HL-60/S4 (cell line): Measurements from ENCODE around the gene CCND2.
"Not testable (repeated sequence)": the region's sequence is repeated elsewhere in the genome, so short reads cannot be mapped to it uniquely, and the experiment has no call there.

Source experiments
- in situ Hi-C: fragments of 300-500 bp; cut with MboI; formaldehyde crosslinking; loops from 2 replicates; pipeline ENCODE4 v1.14.3; 2022; ENCODE audit warnings: low sequenced_read_pairs

The CCND2 gene

DNA sequence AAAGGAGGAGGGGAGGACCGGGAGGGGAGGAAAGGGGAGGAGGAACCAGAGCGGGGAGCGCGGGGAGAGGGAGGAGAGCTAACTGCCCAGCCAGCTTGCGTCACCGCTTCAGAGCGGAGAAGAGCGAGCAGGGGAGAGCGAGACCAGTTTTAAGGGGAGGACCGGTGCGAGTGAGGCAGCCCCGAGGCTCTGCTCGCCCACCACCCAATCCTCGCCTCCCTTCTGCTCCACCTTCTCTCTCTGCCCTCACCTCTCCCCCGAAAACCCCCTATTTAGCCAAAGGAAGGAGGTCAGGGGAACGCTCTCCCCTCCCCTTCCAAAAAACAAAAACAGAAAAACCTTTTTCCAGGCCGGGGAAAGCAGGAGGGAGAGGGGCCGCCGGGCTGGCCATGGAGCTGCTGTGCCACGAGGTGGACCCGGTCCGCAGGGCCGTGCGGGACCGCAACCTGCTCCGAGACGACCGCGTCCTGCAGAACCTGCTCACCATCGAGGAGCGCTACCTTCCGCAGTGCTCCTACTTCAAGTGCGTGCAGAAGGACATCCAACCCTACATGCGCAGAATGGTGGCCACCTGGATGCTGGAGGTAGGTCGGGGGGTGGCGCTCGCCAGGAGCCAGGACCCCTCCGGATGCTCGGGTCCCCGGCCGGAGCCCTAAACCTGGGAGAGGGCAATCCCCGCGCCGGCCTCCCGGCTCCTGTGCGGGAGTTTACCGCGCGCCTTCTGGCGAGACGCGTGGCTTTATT is at the start of gene CCND2:
Gene CCND2, plus strand, starts transcription at position 111 of the 744 bp plus-strand sequence. Its CDS starts 279 bp downstream, at position 390.
- in situ Hi-C loops, result no loop called here

DNA sequence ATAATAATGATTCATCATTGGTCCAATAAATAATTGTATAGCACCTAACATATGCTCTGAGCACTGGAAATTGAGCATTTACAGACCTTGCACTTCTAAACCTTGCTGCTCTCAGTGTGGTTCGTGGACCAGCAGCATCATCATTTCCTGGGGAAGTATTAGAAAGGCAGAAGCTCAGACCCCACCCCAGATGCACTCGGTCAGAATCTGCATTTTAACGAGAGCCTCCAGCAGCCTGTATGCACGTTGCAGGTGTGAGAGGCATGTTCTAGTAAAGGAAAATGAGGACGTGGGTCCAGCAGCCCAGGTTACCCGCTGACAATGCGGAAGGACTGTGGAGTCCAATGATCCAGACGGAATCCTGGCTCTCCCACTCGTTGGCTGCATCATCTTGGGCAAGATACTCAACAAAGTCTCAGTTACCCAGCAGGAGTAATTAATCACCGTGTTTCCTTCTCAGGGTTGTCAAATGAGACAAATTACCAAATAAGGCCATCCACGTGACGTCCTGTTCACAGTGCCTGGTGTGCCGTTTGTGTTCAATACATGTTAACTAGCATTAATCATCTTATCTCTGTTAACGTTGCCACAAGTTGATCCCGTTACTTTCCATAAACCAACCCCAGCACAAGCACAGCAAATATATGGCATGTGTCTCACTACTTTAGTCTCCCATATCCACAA is 49.2 kb upstream of the CCND2 start:
- in situ Hi-C loops, result no loop called here

DNA sequence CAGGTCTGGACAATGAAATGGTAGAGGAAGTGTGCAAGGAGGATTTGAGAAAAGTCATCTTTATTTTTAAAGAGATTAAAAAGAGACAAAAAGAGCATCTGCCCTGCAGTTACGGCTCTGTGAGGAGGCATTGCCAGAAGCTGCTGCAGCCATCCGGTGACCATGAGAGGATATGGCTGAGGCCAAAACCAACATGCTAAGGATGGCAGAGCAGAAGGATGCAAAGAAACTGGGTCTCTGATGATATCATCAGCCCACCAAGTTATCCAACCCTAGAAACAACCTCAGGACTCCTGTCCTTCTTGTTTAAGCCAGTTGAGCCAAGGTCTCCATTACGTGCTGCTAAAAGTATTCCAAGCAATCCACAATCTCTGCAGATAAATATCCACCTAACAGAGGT is 48.0 kb upstream of the CCND2 start:
- in situ Hi-C loops, result no loop called here

DNA sequence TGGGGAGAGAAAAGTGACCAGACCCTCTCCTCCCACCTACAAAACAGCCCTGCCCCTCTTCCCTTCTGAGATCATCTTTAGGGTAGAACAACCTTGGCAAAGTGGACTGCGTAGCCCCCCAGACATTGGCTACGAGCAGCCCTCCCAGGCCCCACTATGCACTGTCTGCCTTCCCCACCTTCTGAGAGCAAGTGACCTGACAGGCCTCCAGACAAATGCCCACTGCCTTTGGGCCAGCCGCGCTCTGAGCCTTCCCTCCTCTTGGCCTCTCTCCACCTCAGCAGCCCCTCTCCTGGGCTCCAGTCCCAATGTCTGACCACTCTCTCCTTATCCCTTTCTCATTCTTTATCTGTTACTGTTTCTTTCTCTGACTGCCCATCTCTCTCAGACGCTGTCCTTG is 46.5 kb upstream of the CCND2 start:
- in situ Hi-C loops, result no loop called here

DNA sequence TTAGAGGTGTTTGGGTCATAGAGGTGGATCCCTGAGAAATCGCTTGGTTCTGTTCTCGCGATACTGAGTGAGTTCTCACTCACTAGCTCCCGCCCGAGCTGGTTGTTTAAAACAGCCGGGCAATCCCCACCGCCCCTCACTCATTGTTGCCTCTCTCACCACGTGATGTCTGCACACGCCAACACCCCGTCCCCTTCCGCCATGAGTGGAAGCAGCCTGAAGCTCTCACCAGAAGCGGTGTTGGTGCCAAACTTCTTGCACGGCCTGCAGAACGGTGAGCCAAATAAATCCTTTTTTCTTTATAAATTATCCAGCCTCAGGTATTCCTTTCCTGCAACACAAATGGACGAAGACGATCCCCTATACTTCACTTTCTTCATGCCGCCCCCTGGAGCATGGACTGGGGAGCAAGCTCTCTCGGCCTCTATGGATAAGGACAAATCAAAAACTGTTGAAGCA is 45.4 kb upstream of the CCND2 start:
- in situ Hi-C loops, result no loop called here

DNA sequence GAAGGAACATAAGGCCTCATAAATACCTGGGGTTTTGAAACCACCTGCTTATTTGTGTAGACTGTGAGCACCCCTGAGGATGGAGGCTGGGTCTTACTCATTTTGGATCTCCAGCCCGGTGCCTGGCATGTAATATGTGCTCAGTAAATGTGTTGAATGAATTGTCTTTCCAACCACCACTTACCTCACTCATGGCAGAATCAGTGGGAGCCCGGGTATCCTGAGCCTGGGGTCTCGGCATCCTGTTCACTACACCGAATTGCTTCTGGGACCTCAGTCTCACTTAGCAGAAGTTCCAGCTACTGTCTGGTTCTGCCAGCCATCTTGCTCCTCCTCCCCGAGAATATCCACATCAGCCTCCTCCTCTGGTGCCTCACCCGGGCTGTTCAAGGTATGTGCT is 43.0 kb upstream of the CCND2 start:
- in situ Hi-C loops, result no loop called here

DNA sequence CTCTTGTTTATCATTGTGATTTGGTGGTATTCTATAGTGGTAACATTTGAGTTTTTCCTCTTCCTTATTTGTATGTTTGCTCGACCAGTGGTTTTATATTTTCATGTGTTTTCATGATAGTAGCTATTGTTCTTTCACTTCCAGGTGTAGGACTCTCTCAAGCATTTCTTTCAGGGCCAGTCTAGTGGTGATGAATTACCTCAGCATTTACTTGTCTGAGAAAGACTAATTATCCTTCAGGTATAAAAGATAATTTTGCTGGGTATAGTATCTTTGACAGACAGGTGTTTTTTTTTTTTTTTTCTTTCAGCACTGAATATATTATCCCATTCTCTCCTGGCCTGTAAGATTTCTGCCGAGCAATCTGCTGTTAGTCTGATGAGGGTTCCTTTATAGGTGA is 35.0 kb upstream of the CCND2 start:
- in situ Hi-C loops, result no loop called here

DNA sequence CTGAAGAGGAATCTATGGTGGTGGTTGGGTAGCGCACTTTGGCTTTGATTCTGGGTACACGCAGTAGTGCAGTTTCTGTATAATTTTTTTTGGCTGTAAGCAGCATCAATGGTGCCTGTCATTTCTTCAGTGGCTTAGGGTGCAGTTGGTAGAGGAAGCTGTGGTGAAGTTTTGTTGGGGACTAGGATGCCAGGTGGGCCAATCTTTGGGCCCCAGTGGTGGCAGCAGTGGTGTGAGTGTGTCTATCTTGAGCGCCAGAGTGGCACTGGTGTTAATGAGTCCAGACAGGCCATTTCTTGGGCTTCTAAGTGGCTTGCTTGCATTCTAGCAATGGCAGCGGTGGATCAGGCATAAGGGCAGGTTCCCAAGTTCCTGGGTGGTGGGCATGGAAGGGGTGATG is 33.8 kb upstream of the CCND2 start:
- in situ Hi-C loops, result no loop called here

DNA sequence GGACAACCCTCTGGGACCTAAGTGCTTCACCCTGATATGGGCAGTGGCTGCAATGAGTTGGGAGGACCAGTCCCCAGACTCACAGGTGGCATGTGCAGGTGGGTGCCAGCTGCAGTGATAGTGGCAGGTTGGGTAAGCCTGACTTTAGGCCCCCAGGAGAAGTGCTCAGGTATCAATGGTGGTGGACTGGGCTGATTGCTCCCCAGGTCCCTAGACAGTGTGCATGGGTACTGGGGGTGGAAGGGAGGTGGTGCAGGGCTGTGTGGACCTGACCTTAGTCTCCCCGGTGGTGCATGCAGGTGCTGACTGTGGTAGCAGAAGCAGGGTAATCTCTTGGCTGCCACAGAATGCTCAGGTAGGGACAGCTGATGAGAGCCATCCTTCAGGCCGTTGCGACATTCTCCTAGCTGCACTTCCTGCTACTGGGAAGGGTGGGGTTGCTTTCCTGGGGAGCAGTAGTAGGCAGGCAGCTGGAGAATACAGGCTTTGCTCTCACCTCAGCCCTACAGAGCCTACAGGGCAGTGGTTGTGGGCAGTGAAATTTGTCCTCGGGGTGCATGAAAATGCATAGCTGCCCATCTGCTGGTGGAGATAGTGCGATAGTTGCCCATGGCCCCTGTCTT is 33.3 kb upstream of the CCND2 start:
- in situ Hi-C loops, result no loop called here

DNA sequence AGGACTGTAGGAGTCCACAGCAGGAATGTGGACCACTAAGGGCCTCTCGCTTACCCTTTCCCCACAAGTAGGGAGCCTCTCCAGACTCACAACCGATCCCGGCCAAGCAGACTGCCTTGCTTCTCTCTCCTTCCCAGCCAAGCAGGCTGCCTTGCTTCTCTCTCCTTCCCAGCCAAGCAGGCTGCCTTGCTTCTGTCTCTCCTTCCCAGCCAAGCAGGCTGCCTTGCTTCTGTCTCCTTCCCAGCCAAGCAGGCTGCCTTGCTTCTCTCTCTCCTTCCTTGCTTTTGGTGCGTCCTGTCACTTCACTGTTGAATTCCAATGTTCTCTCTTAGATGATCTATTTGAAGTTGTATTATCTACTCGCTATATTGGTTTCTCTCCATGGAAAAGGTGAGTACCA is 32.6 kb upstream of the CCND2 start:
- in situ Hi-C loops, result no loop called here

DNA sequence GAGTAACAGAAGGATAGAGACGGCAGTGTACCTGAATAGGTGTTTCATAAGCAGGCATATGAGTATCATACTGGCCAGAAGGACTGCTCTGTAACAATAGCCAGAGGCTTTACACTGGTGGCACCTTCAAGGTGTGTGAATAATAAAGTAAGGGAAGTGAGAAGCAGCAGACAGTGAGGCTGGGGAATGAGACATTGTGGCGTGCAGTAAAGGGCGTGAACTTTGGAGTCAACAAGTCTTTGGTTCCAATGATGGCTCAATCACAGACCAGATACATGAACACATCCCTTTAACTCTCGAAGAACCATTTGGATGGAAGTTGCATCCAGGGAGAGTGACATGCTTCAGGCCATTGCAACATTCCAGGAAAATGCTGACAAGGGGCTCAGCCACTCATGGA is 32.0 kb upstream of the CCND2 start:
- in situ Hi-C loops, result no loop called here

DNA sequence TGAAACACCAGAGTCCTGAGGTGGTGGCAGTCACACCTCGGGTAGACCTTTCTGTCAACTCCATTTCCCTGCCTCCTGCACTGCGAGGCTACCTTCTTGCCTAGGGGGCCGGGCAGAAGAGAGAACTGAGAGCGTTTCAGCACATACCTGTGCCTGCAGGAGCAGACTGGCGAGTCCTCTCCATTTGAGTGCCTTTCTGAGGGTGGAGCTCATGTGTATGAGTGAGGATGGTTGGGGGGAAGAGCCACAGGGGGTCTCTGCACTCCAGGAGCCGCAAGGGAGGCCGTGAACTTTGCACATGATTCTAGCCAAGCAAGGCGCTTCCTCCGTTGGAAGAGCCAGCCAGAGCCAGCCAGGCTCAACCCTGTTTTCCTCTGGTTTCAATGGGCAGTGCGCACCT is 31.0 kb upstream of the CCND2 start:
- in situ Hi-C loops, result no loop called here

DNA sequence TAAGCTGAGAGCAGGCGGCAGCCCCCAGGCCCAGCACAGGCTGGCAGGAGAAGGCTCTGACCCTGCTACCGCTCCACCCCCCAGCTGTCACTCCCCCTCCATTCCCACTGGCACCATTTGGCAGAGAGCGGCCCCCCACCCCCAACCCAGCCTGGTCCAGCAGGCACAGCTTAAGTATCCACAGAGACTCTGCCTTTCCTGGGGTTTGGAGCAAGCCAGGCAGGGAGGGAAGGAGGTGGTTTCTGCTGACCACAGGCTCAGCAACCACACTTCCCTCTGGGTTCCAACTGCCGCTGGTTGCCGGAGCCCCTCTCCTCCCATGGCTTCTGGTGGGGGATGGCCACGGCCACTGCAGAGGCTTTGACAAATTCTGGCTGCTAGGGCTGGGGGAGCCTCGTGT is 30.5 kb upstream of the CCND2 start:
- in situ Hi-C loops, result no loop called here

DNA sequence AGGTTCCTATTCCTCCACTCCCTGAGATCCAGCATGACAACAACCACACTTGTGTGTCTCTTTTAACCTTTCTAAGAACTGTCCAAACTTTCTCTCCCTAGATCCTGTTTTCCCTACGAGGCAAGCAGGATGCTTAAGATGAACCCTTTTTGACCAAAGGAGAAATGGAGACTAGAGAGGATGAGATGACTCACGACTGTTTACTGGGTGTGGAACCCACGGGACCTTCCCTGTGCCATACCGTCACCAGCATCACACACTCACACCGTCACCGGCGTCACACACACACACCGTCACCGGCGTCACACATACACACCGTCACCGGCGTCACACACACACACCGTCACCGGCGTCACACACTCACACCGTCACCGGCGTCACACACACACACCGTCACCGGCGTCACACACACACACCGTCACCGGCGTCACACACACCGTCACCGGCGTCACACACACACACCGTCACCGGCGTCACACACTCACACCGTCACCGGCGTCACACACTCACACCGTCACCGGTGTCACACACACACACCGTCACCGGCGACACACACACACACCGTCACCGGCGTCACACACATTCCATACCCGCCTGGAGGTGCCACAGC is 30.0 kb upstream of the CCND2 start:
- in situ Hi-C loops, result not testable (repeated sequence)

DNA sequence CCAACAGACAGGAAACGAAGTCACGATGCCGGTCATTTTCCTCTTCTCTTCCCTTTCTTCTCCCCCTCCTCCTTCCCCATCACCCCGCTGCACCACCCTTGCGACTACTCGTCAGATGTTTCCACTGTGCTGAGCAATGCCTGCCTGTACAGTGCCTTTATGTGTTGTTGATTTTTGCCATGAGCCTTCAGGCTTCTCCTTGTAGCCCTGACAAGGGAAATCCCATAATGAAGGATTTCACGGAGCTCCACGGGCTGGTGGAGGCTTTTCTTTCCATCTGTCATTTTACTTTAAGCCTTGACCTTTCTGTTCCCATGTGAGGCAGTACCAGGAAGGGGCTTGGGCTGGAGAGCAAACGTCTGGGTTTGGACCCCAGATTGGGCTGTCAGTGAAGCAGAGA is 28.7 kb upstream of the CCND2 start:
- in situ Hi-C loops, result no loop called here

DNA sequence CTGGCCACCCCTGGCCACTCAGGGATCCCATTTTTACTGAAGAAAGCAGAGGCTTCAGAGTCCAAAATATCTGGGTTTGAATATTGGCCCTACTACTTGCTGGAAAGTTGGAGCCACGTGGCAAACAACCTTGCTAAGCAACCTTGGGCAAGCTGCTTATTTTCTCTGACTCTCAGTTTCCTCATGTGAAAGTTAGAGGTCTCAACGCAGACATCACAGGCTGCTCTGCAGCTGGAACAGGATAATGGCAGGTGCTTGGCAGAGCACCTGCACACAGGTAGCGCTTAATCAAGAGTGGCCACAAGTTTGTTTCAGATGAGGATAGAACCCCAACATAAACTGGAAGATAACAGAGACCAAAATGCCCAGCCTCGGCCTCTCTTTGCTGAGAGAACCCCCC is 28.1 kb upstream of the CCND2 start:
- in situ Hi-C loops, result no loop called here

DNA sequence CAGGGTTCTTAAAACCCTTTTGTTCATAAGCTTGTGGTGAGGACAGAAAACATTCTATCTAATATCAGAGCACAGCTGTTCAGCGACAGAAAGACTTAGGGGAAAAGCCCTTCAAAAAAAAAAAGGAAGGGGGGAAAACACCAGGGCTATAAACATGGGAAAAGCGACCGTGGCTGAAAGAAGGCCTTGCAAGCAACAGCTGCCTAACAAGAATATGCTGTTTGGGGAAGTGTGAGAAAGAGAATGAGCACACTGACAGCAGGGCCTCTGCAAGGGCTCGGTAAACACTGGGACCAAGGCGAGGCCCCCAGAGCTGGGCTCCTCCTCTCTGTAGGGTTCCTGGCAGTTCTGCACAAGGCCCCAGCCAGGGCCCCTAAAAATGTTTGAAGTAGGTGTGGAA is 27.4 kb upstream of the CCND2 start:
- in situ Hi-C loops, result no loop called here

DNA sequence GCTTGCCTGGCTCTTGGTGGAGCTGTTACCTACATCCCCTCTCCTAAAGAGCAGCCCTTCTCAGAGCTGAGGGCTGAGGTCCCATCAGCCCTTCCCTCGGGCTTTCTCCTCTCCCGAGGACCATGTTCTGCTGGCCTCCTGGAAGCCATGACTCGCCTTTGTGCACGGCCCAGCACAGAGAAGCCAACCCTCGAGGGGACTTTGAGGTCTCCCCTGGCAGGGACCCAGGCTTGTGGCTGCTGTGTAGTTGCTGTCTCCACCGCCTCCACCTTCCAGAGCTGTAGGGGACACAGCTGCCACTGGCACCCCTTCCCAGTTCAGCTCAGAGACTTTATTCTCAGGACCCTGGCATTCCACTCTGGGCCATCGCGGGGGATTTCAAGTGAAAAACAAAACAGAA is 22.9 kb upstream of the CCND2 start:
- in situ Hi-C loops, result no loop called here

DNA sequence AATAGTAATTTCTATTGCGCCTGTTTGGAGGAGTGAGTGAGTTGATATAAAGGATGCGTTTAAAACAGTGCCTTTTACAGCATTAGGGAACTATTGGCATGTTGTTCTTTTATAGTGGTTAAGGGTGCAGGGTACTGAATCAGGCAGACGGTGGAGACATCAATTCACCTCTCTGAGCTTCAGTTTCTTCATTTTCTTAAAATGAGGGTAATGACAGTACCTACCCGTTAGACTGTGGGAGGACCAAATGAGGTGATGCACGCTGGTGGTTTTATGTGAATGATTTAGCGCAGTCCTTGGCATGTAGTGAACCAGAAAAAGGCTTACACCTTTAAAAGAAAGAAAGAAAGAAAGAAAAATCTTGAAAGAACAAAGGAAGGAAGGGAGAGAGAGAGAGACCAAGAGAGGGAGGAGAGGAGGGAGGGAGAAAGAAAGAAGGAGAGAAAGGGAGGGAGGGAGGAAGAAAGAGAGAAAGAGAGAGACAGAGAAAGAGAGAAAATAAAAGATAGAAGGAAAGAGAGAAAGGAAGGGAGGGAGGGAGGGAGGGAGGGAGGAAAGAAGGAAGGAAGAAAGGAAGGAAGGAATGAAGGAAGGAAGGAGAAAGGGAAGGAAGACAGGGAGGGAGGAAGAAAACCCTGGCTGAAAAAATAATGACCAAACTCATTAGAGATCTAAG is 22.2 kb upstream of the CCND2 start:
- in situ Hi-C loops, result no loop called here

DNA sequence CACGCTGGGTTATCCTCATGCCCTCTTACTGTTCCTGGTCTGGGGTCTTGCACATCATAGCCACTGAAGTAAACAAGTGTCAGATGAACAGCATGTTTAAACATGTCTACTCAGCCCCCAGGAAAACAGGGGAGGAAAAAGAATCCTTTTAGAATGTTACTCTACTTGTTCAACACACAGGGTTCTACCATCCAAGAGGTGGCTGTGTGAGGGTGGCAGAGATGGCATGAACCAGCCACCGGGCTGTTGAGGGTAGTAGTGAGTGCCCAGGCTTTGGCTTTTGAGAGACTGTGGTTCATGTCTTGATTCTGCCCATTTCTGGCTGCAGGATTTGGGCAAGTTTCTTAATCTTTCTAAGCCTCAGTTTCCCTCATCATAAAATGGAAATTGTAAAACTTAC is 21.6 kb upstream of the CCND2 start:
- in situ Hi-C loops, result no loop called here

DNA sequence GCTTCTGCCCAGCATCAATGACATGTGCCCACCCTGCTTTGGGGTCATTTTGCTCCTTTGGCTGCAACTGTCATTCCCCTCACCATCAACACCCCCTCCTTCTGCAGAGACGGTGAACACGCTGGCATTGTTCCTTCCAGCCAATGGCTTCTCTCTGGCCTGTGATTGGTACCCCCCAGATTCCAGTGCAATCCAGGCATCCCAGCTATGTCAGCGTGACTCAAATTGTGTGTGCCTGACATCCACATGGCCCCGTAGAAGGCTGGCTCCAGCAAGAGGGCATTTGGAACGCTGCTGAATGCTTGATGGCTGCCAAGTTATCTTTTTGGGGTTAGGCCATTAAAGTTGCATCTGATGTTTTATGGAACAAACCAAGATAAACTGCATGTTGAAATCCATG is 21.0 kb upstream of the CCND2 start:
- in situ Hi-C loops, result no loop called here
